ENCODE data around the gene TDRD7.

DNA sequence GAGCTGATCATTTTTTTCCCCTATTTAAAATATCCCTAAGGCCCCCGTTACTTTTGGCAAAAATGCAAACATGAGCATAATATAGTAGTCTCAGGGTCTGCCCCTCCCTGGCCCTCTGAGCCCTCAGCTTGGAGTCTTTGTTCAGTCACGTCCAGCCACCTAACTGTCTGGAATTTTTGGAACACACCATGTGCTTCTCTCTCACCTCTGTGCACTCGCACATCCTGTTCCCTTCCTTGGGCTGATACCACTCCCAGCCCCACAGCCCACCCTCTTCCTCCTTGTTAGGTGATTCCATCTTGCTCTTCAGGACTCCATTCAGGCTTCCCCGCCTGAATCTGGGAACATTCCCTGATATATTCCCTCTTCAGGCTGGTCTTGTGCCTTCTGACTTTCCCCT lies 16.0 kb downstream of the TDRD7 start:
- TF ChIP-seq RNF2 (IDR thresholded peaks at IDR 0.05; ENCODE audit: borderline replicate concordance, low read depth, low read length, missing control alignments, poor library complexity, severe bottlenecking) (no peak), BCL11A (IDR thresholded peaks at IDR 0.05; ENCODE audit: low read depth in 2 of 2, low read length in 2 of 2) (no peak), EP300 (IDR thresholded peaks at IDR 0.05; ENCODE audit: borderline replicate concordance in 1 of 2, low read depth in 2 of 2, low read length in 2 of 2) (no peak), SP2 (IDR thresholded peaks at IDR 0.05; ENCODE audit: low read length) (no peak), NANOG (IDR thresholded peaks at IDR 0.05; ENCODE audit: insufficient read depth, low read depth, low read length, poor library complexity, severe bottlenecking) (no peak)

All from H1 (cell line).